Measurements from ENCODE around the gene CADM4. TPM values are rescaled to one million over a fixed set of nuclear protein-coding genes. Genes with fewer than 3 reads are reported as not detected.

The CADM4 gene
- polyA plus RNA-seq, 1 of the 3 experiments (the other 2 are of a cell fraction), result 28.9 TPM

GRCh38 chr19:43628646-43629326, 10.9 kb downstream of the CADM4 start:
- POLR2A ChIA-PET, result interaction anchor here (0.6 kb wide), 1 partner anchor 15 kb away, joined by 4 read pairs; no protein-coding TSS in a partner anchor

DNA sequence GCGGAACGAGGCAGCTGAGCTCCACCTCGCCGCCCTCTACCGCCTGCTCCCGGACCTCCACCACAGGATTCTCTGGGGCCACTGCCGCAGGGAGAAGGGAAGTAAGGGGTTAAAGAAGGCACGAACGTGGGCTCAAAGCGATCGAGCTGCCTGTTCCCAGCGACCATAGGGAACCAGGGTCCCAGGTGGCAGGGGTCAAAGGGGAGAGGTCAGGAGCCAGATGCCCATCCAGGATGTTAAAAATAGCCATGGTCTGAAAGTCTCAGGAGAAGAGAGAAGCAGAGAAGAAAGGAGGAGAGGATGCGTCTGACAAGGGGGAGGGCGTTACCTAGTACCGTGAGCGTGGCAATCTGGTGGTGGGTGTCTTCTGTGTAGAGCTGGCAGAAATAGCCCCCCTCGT, 12.8 kb downstream of the CADM4 start:
- Histone ChIP-seq H3K9me3 (no peaks in the 10 kb centered on the region), H3F3A (replicated peaks; ENCODE audit: insufficient read depth) (peaks cover 2% of the 10 kb centered on the region), H4K20me1 (ENCODE audit: insufficient read depth) (no peaks in the 10 kb centered on the region), H3K4me3 (ENCODE audit: low read depth in 2 of 2, low read length in 1 of 2) (no peak overlapping the region), H2AFZ (ENCODE audit: low read depth) (no peak overlapping the region), H3K4me1 (ENCODE audit: control insufficient read depth in 1 of 2, insufficient read depth in 2 of 2, low read depth in 1 of 2, low read length in 1 of 2) (no peaks in the 10 kb centered on the region), H3K9ac (no peak overlapping the region), H3K9me2 (no peaks in the 10 kb centered on the region), H3K79me2 (ENCODE audit: insufficient read depth) (no peaks in the 10 kb centered on the region), H3K36me3 (replicated peaks in 1 of 2; ENCODE audit: control insufficient read depth in 1 of 2, insufficient read depth in 2 of 2, low read length in 1 of 2) (peaks cover 0 to 3% of the 10 kb centered on the region in 2 experiments), H3K27ac (ENCODE audit: low read depth in 2 of 2, low read length in 1 of 2) (no peak overlapping the region), H3K4me2 (no peak overlapping the region), H3K27me3 (ENCODE audit: insufficient read depth) (no peaks in the 10 kb centered on the region)
- 83% methylated on average over 17 of the region's 17 CpGs for WGBS (ENCODE audit: low lambda C conversion rate)
- CTCF ChIA-PET, result interaction anchor here (1.7 kb wide), 1 partner anchor 25 kb away, joined by 4 read pairs; no protein-coding TSS in a partner anchor
- no peak for TF ChIP-seq REST (IDR thresholded peaks at IDR 0.05; ENCODE audit: low read depth, low read length)
- no peak for TF ChIP-seq FOSL2 (IDR thresholded peaks at IDR 0.05; ENCODE audit: borderline replicate concordance, low read depth)
- TF ChIP-seq EP300 (IDR thresholded peaks at IDR 0.05; ENCODE audit: borderline replicate concordance in 1 of 2, low read depth in 1 of 2, low read length in 1 of 2), result no peak
- no peak for TF ChIP-seq USF2 (IDR thresholded peaks at IDR 0.05; ENCODE audit: borderline replicate concordance, low read depth, low read length)
- no peak for TF ChIP-seq GATA2 (CRISPR knock-in tag; IDR thresholded peaks at IDR 0.05)
- no peak for TF ChIP-seq NRF1 (IDR thresholded peaks at IDR 0.05; ENCODE audit: low read depth, low read length)
- no peak for TF ChIP-seq FOXM1 (IDR thresholded peaks at IDR 0.05; ENCODE audit: low read depth)
- TF ChIP-seq JUND (IDR thresholded peaks at IDR 0.05), result no peak
- no peak for TF ChIP-seq SMC3 (IDR thresholded peaks at IDR 0.05; ENCODE audit: low read depth, low read length)
- TF ChIP-seq ELF1 (IDR thresholded peaks at IDR 0.05), result no peak
- TF ChIP-seq RXRA (IDR thresholded peaks at IDR 0.05; ENCODE audit: borderline replicate concordance, low read depth), result no peak
- no peak for TF ChIP-seq TCF12 (IDR thresholded peaks at IDR 0.05)
- TF ChIP-seq POLR2AphosphoS5 (IDR thresholded peaks at IDR 0.05; ENCODE audit: low read depth, low read length), result no peak
- no peak for TF ChIP-seq RCOR1 (IDR thresholded peaks at IDR 0.05; ENCODE audit: low read length)
- TF ChIP-seq FOXJ3 (CRISPR knock-in tag; IDR thresholded peaks at IDR 0.05), result no peak
- no peak for TF ChIP-seq MXI1 (IDR thresholded peaks at IDR 0.05; ENCODE audit: low read depth, low read length)
- TF ChIP-seq, protein P1, sequence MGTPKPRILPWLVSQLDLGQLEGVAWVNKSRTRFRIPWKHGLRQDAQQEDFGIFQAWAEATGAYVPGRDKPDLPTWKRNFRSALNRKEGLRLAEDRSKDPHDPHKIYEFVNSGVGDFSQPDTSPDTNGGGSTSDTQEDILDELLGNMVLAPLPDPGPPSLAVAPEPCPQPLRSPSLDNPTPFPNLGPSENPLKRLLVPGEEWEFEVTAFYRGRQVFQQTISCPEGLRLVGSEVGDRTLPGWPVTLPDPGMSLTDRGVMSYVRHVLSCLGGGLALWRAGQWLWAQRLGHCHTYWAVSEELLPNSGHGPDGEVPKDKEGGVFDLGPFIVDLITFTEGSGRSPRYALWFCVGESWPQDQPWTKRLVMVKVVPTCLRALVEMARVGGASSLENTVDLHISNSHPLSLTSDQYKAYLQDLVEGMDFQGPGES (IDR thresholded peaks at IDR 0.05; ENCODE audit: low read depth, low read length), result no peak
- TF ChIP-seq MAX (IDR thresholded peaks at IDR 0.05; ENCODE audit: low read depth), result no peak
- no peak for DNase-seq
- POLR2A ChIA-PET, result no interaction called here

More at GRCh38 chr19:43628646-43629326, 10.9 kb downstream of the CADM4 start:
- H3K27ac ChIP-seq (ENCODE audit: low read depth in 2 of 2, low read length in 1 of 2), result no peak overlapping the region
- no peak overlapping the region for H3K4me2 ChIP-seq
- CTCF ChIA-PET, result interaction anchor here (1.2 kb wide), 1 partner anchor 74 kb away, joined by 4 read pairs; no protein-coding TSS in a partner anchor
- WGBS (ENCODE audit: low lambda C conversion rate), result 97% methylated on average over 3 of the region's 3 CpGs
- H3K36me3 ChIP-seq (replicated peaks in 1 of 2; ENCODE audit: control insufficient read depth in 1 of 2, insufficient read depth in 2 of 2, low read length in 1 of 2), result peaks cover 0 to 3% of the 10 kb centered on the region in 2 experiments
- H3K9me3 ChIP-seq, result no peaks in the 10 kb centered on the region
- no peak for DNase-seq
- no peak for TF ChIP-seq NFIC (IDR thresholded peaks at IDR 0.05; ENCODE audit: borderline replicate concordance)
- TF ChIP-seq, protein P2, sequence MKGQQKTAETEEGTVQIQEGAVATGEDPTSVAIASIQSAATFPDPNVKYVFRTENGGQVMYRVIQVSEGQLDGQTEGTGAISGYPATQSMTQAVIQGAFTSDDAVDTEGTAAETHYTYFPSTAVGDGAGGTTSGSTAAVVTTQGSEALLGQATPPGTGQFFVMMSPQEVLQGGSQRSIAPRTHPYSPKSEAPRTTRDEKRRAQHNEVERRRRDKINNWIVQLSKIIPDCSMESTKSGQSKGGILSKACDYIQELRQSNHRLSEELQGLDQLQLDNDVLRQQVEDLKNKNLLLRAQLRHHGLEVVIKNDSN (IDR thresholded peaks at IDR 0.05; ENCODE audit: borderline replicate concordance, low read depth), result peak; percentile 59; the same call in 1 of the 2 replicates
- no peak overlapping the region for H2AFZ ChIP-seq (ENCODE audit: low read depth)
- no peaks in the 10 kb centered on the region for H3K27me3 ChIP-seq (ENCODE audit: insufficient read depth)
- H3F3A ChIP-seq (replicated peaks; ENCODE audit: insufficient read depth), result no peaks in the 10 kb centered on the region
- H4K20me1 ChIP-seq (ENCODE audit: insufficient read depth), result no peaks in the 10 kb centered on the region
- no peak overlapping the region for H3K4me3 ChIP-seq (ENCODE audit: low read depth in 2 of 2, low read length in 1 of 2)
- H3K79me2 ChIP-seq (ENCODE audit: insufficient read depth), result no peaks in the 10 kb centered on the region
- no peak overlapping the region for H3K9ac ChIP-seq
- no peaks in the 10 kb centered on the region for H3K9me2 ChIP-seq
- no peaks in the 10 kb centered on the region for H3K4me1 ChIP-seq (ENCODE audit: control insufficient read depth in 1 of 2, insufficient read depth in 2 of 2, low read depth in 1 of 2, low read length in 1 of 2)
